ENCODE measurements around the gene ANKS1B.

The ANKS1B gene

GRCh38 chr12:99205111-99205510 is 779.6 kb downstream of the ANKS1B start:
- H3K4me3 ChIP-seq (ENCODE audit: control insufficient read depth, low read depth, low read length), result no peak overlapping the region
- TF ChIP-seq CTCF (conservative IDR thresholded peaks at IDR 0.05; ENCODE audit: control insufficient read depth, insufficient read depth, low read depth, low read length), result no peak
- DNase-seq (ENCODE audit: low read depth), result no peak

DNA sequence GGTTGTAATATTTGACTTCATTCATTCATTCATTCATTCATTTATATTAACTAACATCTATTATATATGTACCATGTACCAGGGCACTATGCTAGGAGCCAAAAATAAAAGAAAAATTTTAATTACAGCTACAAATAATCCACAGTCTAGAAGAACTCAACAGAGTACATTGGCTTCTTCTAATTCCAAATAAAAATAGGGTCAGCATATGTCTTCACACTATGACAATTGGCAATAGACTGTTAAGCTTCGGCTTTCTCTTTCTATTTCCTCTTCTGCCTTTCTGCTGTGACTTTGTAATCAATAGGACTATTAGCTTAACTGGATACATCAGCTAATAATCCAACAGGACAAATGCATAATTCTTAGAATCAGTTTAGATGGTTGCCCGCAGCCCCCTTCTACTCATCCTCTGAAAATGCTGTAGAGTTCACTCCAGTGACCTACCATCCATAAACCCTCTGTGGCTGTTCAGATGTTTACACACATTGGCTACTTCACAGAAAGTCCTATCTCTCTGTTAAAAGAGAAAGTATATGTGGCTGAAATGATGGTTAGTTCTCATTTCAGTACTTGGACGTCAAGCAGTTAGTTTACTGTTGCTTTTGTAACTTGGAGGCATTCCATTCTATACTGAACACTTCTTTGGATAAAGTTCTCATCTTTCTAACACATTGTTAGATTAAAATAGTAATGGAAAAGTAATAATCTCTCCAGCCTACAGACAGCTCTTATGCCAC is 782.7 kb downstream of the ANKS1B start:
- no peak overlapping the region for H3K4me3 ChIP-seq (ENCODE audit: control insufficient read depth, low read depth, low read length)
- no peak for TF ChIP-seq CTCF (conservative IDR thresholded peaks at IDR 0.05; ENCODE audit: control insufficient read depth, insufficient read depth, low read depth, low read length)
- no peak for DNase-seq (ENCODE audit: low read depth)

DNA sequence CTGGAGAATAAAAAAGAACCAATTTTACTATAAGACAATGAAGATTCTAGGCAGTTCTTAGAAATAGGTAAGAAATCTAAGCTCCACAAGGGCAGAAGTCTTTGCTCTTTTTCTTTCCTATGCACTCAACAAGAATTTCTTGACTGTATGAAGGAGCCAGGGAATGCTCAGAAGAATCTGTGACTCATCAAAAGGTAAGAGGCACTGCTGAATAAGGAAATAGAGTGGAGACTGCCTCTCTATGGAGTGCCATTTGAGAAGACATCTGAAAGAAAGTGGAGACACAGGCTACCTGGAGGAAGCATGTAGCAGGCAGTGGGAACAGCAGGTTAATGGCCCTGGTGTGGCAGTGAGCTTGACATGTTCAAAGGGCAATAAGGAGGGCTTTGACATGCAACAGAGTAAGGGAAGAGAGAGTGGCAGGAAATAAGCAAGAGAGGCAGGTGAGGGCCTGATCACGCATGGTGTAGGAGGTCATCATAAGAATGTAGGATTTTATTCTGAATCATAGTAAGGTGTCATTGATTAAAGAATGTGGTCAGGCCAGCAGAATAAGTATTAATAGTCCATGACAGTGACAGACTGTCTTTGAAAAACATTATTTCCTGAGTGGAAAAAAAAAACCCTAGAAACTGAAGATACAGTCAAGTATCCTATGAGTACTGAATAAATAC is 783.9 kb downstream of the ANKS1B start:
- TF ChIP-seq CTCF (conservative IDR thresholded peaks at IDR 0.05; ENCODE audit: control insufficient read depth, insufficient read depth, low read depth, low read length), result no peak
- DNase-seq (ENCODE audit: low read depth), result no peak

DNA sequence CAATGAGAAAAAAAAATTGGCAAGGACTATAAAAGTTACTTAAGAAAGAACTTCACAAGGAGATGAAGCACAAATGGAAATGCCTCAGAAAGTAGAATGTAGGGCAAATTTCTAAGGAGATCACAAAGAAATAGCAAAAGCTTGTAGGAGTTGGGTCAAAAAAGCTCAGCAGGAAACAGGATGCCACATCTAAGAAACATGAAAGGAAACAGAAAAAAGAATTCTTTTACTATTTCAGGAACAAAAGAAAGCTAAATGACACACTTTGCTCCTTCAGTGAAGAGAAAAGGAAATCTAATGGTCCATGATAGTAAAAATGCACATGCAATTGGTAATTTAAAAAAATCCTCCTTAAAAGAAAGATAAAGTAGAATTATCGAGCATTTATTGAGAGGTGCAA is 789.3 kb downstream of the ANKS1B start:
- no peak for DNase-seq (ENCODE audit: low read depth)
- no peak overlapping the region for H3K4me3 ChIP-seq (ENCODE audit: control insufficient read depth, low read depth, low read length)
- no peak for TF ChIP-seq CTCF (conservative IDR thresholded peaks at IDR 0.05; ENCODE audit: control insufficient read depth, insufficient read depth, low read depth, low read length)

More for the DNA sequence above, 783.9 kb downstream of the ANKS1B start:
- H3K4me3 ChIP-seq (ENCODE audit: control insufficient read depth, low read depth, low read length), result no peak overlapping the region

- no peak for DNase-seq (ENCODE audit: low read depth)
- no peak for TF ChIP-seq CTCF (conservative IDR thresholded peaks at IDR 0.05; ENCODE audit: control insufficient read depth, insufficient read depth, low read depth, low read length)
- no peak overlapping the region for H3K4me3 ChIP-seq (ENCODE audit: control insufficient read depth, low read depth, low read length)
These were observed 792.2 kb downstream of the ANKS1B start for GRCh38 chr12:99192489-99192888.

- TF ChIP-seq CTCF (conservative IDR thresholded peaks at IDR 0.05; ENCODE audit: control insufficient read depth, insufficient read depth, low read depth, low read length), result no peak
- H3K4me3 ChIP-seq (ENCODE audit: control insufficient read depth, low read depth, low read length), result no peak overlapping the region
- no peak for DNase-seq (ENCODE audit: low read depth)
These were observed 807.9 kb downstream of the ANKS1B start for GRCh38 chr12:99176871-99177270.

All from fibroblast of mammary gland (primary cell).